Suprapubic skin (tissue), 4 donors: Measurements from ENCODE around the gene AADAC. TPM values are rescaled to one million over a fixed set of nuclear protein-coding genes. Genes with fewer than 3 reads are reported as not detected.

Experiments used
- DNase-seq, 2 donors: peaks; one replicate each; pipeline ENCODE4 v3.0.0-alpha.2; 2019; ENCODE audit warnings: low spot score in 2 of 2
- H3K27ac ChIP-seq: fragments of 200-600 bp; sonication (generic); one replicate; pipeline ENCODE4 v1.5.1; 2019
- H3K27me3 ChIP-seq: fragments of 200-600 bp; sonication (generic); one replicate; pipeline ENCODE4 v1.5.1; 2019
- H3K36me3 ChIP-seq: fragments of 200-600 bp; sonication (generic); one replicate; pipeline ENCODE4 v1.5.1; 2019
- H3K4me1 ChIP-seq: fragments of 200-600 bp; sonication (generic); one replicate; pipeline ENCODE4 v1.5.1; 2019
- H3K4me3 ChIP-seq: fragments of 200-600 bp; sonication (generic); one replicate; pipeline ENCODE4 v1.5.1; 2019; ENCODE audit warnings: mild to moderate bottlenecking
- H3K9me3 ChIP-seq: fragments of 200-600 bp; sonication (generic); one replicate; pipeline ENCODE4 v1.5.1; 2019
- CTCF ChIP-seq, 2 donors: fragments of 200-600 bp in 1 of 2; fragments of 450-650 bp in 1 of 2; sonication (generic) in 1 of 2; IDR thresholded peaks; one replicate each; pipeline ENCODE4 v1.5.1; 2016 to 2019; ENCODE audit warnings: antibody characterized with exemption in 2 of 2, mild to moderate bottlenecking in 1 of 2, moderate library complexity in 1 of 2
- EP300 ChIP-seq: sonication (generic); formaldehyde crosslinking; IDR thresholded peaks from one replicate; pipeline ENCODE4 v1.6.1; 2017; ENCODE audit warnings: antibody characterized with exemption
- POLR2A ChIP-seq, 2 donors: fragments of 450-650 bp; IDR thresholded peaks; one replicate each; pipeline ENCODE4 v1.6.1; 2017; ENCODE audit warnings: antibody characterized with exemption in 2 of 2, mild to moderate bottlenecking in 2 of 2, moderate library complexity in 2 of 2
- POLR2AphosphoS5 ChIP-seq, 3 donors: sonication (generic); formaldehyde crosslinking; IDR thresholded peaks; one replicate each; pipeline ENCODE4 v1.6.1; 2017; ENCODE audit warnings: antibody characterized with exemption in 3 of 3
- WGBS: methylation state at CpG from one replicate; pipeline ENCODE4 v1.1.5; 2018; 5-methylcytosine and 5-hydroxymethylcytosine counted together
- total RNA-seq, 4 donors: library from RNA; depleted of rRNA; stranded (reverse); fragments of >200 nt; gene quantifications; one replicate each; pipeline ENCODE4 v1.1.0, GENCODE V29; 2016

AADAC gene
- total RNA-seq, 4 donors from 2014 or later = 2.7 to 19.1 (median 14.0) TPM

GRCh38 chr3:151827816-151828215, 13.9 kb downstream of the AADAC start:
- WGBS = 90% methylated on average over 3 of the region's 3 CpGs
- Histone ChIP-seq H3K4me1 (no peaks in the 10 kb centered on the region), H3K27ac (no peak overlapping the region), H3K27me3 (no peaks in the 10 kb centered on the region), H3K4me3 (no peak overlapping the region), H3K9me3 (no peaks in the 10 kb centered on the region), H3K36me3 (no peaks in the 10 kb centered on the region)
- no peak for DNase-seq
- TF ChIP-seq POLR2AphosphoS5 (IDR thresholded peaks at IDR 0.05) (no peak), POLR2A (IDR thresholded peaks at IDR 0.05) (no peak)

- H3K9me3 ChIP-seq = no peaks in the 10 kb centered on the region
- H3K36me3 ChIP-seq = no peaks in the 10 kb centered on the region
- no peak overlapping the region for H3K27ac ChIP-seq
- TF ChIP-seq POLR2A (IDR thresholded peaks at IDR 0.05) (no peak), CTCF (IDR thresholded peaks at IDR 0.05) (no peak), POLR2AphosphoS5 (IDR thresholded peaks at IDR 0.05) (no peak), EP300 (no peak)
- no peak overlapping the region for H3K4me3 ChIP-seq
- no peaks in the 10 kb centered on the region for H3K27me3 ChIP-seq
- no peak for DNase-seq
- peaks cover 20% of the 10 kb centered on the region for H3K4me1 ChIP-seq
- WGBS = 77% methylated on average over 5 of the region's 5 CpGs
Observed at GRCh38 chr3:151835751-151836525, 22.0 kb downstream of the AADAC start.

- DNase-seq = no peak
- peak in 1 of 3 donors; percentile 48 for TF ChIP-seq POLR2AphosphoS5 (IDR thresholded peaks at IDR 0.05)
- no peak for TF ChIP-seq EP300
- Histone ChIP-seq H3K36me3 (no peaks in the 10 kb centered on the region), H3K4me1 (peaks cover 20% of the 10 kb centered on the region), H3K27ac (peak overlapping the region; percentile 43), H3K27me3 (no peaks in the 10 kb centered on the region), H3K9me3 (no peaks in the 10 kb centered on the region), H3K4me3 (no peak overlapping the region)
- 27% methylated on average over 4 of the region's 4 CpGs for WGBS
Observed at GRCh38 chr3:151837057-151837456, 23.1 kb downstream of the AADAC start.

- DNase-seq = no peak
- WGBS = 56% methylated on average over 19 of the region's 19 CpGs
Observed at GRCh38 chr3:151838574-151839312, 24.8 kb downstream of the AADAC start.

DNA sequence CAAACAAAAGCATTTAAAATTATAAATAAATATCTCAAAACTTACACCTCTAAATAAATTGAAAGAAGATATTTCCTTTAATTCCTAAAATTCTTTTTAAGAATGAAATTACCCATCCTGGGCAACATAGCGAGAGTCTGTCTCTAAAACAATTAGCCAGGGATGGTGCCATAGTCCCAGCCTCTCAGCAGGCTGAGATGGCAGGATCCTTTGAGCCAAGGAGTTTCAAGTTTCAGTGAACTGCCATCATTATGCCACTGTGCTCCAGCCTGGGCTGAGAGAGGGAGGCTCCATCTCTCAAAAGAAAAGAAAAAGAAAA, 25.4 kb downstream of the AADAC start:
- DNase-seq = no peak
- Histone ChIP-seq H3K4me1 (peaks cover 20% of the 10 kb centered on the region), H3K9me3 (no peaks in the 10 kb centered on the region), H3K4me3 (no peak overlapping the region), H3K36me3 (no peaks in the 10 kb centered on the region), H3K27ac (no peak overlapping the region), H3K27me3 (no peaks in the 10 kb centered on the region)
- TF ChIP-seq CTCF (IDR thresholded peaks at IDR 0.05) (no peak), EP300 (no peak), POLR2A (IDR thresholded peaks at IDR 0.05) (no peak), POLR2AphosphoS5 (IDR thresholded peaks at IDR 0.05) (no peak)
- WGBS = 91% methylated on average over 1 of the region's 1 CpG

More at GRCh38 chr3:151838574-151839312, 24.8 kb downstream of the AADAC start:
- TF ChIP-seq CTCF (IDR thresholded peaks at IDR 0.05) (peak; percentile 71 to 82), POLR2A (IDR thresholded peaks at IDR 0.05) (no peak)
- H3K36me3 ChIP-seq = no peaks in the 10 kb centered on the region
- H3K9me3 ChIP-seq = no peaks in the 10 kb centered on the region
- H3K4me3 ChIP-seq = peak overlapping the region; percentile 33
- no peak overlapping the region for H3K27ac ChIP-seq
- H3K4me1 ChIP-seq = peaks cover 20% of the 10 kb centered on the region
- no peaks in the 10 kb centered on the region for H3K27me3 ChIP-seq

DNA sequence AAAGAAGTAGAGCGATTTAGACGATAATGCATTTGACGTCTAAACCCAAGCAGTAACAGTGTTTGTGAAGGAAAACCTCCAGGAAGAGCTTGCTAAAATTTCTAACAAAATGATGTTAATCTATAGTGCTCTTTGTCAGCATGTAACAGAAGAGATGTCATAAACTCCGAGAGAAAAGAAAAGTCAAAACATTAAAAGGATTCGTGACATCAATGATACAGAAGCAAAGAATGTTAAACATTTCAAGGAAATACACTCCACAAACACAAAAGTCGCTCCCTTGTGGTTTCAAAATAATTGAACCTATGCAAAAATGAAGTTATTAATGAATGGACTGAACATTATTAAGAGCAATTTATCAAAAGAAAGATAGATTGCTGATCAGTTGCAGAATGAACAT, 27.9 kb downstream of the AADAC start:
- 92% methylated on average over 6 of the region's 6 CpGs for WGBS
- H3K27me3 ChIP-seq = no peaks in the 10 kb centered on the region
- H3K9me3 ChIP-seq = no peaks in the 10 kb centered on the region
- H3K4me1 ChIP-seq = peaks cover 12% of the 10 kb centered on the region
- H3K36me3 ChIP-seq = no peaks in the 10 kb centered on the region
- H3K27ac ChIP-seq = no peak overlapping the region
- TF ChIP-seq CTCF (IDR thresholded peaks at IDR 0.05) (no peak), POLR2AphosphoS5 (IDR thresholded peaks at IDR 0.05) (no peak), POLR2A (IDR thresholded peaks at IDR 0.05) (no peak), EP300 (no peak)
- no peak for DNase-seq
- H3K4me3 ChIP-seq = no peak overlapping the region
